Suprapubic skin (tissue), 4 donors: Measurements from ENCODE around the gene ADAMTS2.

Source experiments
- EP300 ChIP-seq: sonication (generic); formaldehyde crosslinking; IDR thresholded peaks from one replicate; pipeline ENCODE4 v1.6.1; 2017; ENCODE audit warnings: antibody characterized with exemption
- POLR2A ChIP-seq, 2 donors: fragments of 450-650 bp; IDR thresholded peaks; one replicate each; pipeline ENCODE4 v1.6.1; 2017; ENCODE audit warnings: antibody characterized with exemption in 2 of 2, mild to moderate bottlenecking in 2 of 2, moderate library complexity in 2 of 2
- POLR2AphosphoS5 ChIP-seq, 3 donors: sonication (generic); formaldehyde crosslinking; IDR thresholded peaks; one replicate each; pipeline ENCODE4 v1.6.1; 2017; ENCODE audit warnings: antibody characterized with exemption in 3 of 3
- TF ChIP-seq, protein P1 (sequence below), 2 donors: fragments of 200-600 bp in 1 of 2; fragments of 450-650 bp in 1 of 2; sonication (generic) in 1 of 2; IDR thresholded peaks; one replicate each; pipeline ENCODE4 v1.5.1; 2016 to 2019; ENCODE audit warnings: antibody characterized with exemption in 2 of 2, mild to moderate bottlenecking in 1 of 2, moderate library complexity in 1 of 2

DNA sequence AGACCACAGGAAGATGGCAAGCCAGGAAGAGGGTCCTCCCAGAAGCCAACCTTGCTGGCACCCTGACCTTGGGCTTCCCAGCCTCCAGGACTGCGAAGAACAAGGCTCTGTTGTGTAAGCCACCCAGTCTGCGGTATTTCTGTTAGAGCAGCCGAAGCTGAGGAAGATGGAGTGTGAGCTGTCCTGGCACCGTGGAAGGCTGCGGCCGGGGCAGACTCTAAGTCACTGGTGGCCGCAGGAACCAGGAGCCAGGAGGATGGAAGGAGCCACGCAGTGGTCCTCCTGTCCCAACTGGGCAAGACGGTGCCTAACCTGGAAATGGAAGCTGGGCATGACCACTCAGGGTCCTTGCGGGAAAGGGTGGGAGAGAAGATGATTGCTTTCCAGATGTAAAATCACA is 196.0 kb downstream of the ADAMTS2 start:
- TF ChIP-seq POLR2A (IDR thresholded peaks at IDR 0.05) (no peak), POLR2AphosphoS5 (IDR thresholded peaks at IDR 0.05) (no peak), EP300 (no peak)
- TF ChIP-seq, protein P1, sequence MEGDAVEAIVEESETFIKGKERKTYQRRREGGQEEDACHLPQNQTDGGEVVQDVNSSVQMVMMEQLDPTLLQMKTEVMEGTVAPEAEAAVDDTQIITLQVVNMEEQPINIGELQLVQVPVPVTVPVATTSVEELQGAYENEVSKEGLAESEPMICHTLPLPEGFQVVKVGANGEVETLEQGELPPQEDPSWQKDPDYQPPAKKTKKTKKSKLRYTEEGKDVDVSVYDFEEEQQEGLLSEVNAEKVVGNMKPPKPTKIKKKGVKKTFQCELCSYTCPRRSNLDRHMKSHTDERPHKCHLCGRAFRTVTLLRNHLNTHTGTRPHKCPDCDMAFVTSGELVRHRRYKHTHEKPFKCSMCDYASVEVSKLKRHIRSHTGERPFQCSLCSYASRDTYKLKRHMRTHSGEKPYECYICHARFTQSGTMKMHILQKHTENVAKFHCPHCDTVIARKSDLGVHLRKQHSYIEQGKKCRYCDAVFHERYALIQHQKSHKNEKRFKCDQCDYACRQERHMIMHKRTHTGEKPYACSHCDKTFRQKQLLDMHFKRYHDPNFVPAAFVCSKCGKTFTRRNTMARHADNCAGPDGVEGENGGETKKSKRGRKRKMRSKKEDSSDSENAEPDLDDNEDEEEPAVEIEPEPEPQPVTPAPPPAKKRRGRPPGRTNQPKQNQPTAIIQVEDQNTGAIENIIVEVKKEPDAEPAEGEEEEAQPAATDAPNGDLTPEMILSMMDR (IDR thresholded peaks at IDR 0.05): no peak
